GM18507 (cell line): Measurements from ENCODE around the gene CYLD.

Experiments used
- DNase-seq: peaks from one replicate; pipeline ENCODE4 v3.0.0; 2011; ENCODE audit warnings: low read depth; ENCODE audit not compliant: insufficient read length; ENCODE audit errors: extremely low spot score
- FAIRE-seq: peaks from 2 replicates; lab custom pipeline; 2011; peaks lifted over from hg19 to GRCh38; lab: Jason Lieb, UNC

Gene CYLD

DNA sequence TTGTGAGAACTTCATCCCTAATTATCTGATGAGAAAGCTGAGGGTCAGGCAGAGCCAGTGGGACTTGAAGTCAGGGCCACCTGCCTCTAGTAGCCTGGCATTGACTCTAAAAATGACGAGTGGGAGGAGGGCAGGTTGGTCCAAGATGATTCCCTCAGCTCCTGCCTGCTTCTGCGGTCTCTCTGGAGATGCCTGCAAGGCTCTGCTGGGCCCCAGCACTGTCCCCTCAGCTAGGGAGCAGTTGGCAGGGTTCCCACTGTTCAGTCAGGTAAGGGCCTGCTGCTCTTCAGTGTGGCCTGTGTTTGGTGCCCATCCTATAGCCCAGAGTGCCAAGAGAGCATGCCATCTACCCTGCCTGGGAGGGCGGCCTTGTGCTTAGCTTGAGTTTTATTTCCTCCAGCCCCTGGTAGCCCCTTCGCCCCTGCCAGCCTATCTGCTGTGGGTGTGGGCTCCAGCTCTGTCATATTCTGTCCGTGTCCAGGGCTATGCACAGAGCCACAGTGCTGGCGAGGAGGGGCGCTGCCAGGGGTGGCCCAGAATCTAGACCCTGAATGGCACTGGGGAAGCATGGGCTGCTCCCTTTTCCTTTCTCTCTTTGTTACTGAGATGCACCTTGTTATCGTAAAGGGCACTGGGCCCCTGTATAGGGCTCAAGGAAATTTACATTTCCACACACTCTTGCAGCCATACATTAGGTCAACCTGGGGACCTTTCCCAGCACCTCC lies 68.5 kb downstream of the CYLD start:
- FAIRE-seq (no peak), DNase-seq (no peak)

DNA sequence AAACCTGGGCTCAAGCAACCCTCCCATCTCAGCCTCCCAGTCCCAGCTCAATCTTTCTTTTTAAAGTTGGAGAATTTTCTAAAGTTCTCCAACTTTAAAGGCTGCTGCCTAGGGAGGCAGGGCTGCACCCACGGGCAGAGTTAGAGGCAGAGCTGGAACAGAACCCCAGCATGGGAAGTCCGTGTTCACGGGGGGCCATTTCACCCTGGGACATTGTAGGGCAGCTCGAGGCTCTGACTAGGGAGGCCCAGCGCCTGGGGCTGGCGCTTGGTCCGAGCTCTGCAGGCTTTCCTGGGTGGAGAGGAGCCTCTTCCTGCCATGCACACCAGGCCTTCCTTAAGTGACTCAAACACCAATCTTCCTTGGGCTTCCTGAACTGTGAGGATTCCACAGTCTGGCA lies 70.2 kb downstream of the CYLD start:
- no peak for DNase-seq

DNA sequence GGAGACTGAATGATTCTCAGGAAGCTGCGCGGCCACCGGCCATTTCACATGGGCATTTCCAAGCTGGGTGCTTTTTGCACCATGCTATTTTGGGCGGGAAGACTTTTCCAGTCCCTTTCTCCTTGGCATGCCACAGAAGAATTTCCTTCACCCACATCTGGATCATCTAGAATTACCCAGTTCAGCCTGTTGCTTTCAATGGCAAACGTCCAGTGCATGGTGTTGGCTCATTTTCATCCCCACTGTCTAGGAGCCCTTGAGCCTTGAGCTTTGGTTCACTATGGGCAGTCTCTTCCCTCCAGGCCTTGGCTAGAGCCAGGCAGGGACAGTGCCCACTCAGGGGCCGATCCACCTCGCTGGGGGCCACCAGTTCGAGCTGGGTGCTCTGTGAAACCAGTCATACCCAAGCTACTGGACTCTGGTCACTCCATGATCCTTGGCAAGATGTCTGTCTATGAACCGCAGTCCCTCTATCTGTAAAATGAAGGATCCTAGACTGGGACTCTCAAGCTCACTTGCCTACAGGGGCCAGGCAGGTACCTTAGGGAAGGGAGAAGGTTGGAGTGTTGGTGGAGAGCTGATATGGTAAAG lies 71.1 kb downstream of the CYLD start:
- DNase-seq (no peak), FAIRE-seq (no peak)

More for the DNA sequence above, 70.2 kb downstream of the CYLD start:
- no peak for FAIRE-seq

DNA sequence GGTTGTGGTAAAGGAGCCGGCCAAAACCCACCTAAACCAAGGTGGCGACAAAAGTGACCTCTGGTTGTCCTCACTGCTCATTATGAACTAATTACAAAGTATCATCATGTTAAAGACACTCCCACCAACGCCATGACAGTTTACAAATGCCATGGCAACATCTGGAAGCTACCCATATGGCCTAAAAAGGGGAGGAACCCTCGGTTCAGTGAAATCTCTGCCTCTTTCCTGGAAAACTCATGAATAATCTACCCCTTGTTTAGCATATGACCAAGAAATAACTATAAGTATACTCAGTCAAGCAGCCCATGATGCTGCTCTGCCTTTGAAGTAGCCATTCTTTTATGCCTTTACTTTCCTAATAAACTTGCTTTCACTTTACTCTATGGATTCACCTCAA lies 72.2 kb downstream of the CYLD start:
- no peak for DNase-seq
- FAIRE-seq: no peak

DNA sequence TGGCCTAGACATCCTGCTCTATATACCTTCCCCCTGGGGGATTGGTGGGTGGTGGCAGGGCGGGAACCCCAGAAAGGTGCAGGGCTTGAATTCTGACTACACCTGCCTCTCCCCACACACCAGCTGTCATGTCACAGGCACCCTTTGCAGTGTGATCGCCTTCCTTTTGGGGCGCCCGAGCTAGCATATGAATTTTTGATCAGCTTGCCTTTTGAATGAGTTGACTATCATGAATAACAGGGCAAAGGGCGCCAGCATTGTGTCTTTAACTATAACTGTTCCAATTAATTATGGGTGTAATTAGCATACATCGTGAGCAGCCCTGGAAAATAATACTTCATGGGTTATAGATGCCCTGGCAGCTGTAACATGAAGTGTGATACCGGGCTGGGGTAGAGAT lies 72.7 kb downstream of the CYLD start:
- DNase-seq (no peak), FAIRE-seq (no peak)

DNA sequence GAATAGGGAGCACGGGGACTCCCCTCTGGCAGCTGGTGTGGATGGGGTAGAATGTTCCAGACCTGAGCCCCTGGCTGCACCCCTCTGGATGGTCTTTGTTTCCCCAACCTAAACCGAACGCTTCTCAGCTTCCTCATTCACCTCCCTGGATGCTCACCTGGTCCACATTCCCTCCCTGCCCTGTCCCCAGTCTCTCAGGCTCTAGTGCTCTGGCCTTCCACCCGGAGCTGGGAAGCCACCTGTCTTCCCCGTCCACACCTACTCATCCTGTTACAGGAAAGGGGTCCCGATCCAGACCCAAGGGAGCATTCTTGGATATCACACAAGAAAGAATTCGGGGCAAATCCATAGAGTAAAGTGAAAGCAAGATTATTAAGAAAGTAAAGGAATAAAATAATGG lies 73.5 kb downstream of the CYLD start:
- DNase-seq: no peak
- no peak for FAIRE-seq

DNA sequence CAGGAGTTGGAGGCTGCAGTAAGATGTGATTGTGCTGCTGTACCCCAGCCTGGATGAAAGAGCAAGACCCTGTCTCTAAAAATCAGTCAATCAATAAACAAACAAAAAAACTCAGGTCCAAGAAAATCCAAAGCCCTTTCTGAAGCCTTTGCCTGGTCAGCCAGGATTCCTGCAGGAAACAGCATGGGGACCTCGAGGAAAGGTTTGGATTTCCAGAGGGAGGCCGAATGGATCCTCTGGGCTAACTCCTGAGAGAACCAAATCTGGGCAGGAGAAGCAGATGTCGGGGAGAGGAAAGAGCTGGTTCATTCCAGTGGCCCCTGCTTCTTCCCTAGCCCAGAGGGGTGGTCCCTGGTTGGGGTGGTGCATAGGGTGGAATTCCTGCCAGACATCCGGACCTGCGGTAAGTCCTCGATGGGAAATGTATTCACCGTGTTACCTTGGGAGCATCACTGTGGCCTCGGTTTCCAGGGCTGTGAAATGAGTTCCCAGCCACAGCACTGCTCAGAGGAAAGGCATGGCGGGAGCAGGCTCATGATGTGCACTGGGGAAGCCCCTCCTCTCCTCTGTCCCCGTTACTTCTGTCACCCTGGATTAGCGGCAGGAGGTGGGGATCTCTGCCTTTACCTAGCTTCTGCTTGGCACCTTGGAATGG lies 75.1 kb downstream of the CYLD start:
- DNase-seq (no peak), FAIRE-seq (no peak)

DNA sequence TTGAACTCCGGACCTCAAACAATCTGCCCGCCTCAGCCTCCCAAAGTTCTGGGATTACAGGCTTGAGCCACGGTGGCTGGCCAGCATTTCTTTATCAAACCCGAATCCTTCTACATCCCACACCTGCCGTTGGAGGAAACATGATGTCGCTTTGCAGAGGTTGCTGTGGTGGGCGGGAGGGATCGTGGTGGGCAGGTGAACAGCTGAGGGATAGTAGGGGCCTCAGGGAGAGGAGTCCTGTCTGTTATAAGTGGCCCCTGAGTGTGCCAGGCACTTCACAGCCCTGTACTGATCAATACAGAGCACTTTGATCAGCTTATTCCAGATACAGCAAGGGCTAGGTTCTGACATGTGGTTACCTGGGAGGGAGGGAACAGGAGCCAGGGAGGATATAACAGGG lies 76.5 kb downstream of the CYLD start:
- no peak for DNase-seq
- no peak for FAIRE-seq

DNA sequence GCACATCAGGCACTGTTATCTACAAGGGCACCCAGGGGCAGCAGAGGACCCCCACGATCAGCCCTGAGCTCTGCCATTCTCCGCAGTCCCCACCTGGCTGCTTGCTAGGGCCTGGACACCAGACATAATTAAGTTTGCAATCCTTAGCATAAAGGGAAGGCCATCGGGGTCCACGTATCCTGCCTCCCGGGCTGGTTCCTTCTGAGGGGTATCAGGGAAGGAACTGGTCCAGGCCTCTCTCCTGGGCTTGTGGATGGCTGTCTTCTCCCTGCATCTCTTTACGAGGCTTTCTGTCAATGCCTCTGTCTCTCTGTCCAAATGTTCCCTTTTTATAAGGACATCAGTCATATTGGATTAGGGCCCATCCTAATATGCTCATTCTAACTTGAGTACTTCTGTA lies 77.8 kb downstream of the CYLD start:
- DNase-seq (no peak), FAIRE-seq (no peak)

DNA sequence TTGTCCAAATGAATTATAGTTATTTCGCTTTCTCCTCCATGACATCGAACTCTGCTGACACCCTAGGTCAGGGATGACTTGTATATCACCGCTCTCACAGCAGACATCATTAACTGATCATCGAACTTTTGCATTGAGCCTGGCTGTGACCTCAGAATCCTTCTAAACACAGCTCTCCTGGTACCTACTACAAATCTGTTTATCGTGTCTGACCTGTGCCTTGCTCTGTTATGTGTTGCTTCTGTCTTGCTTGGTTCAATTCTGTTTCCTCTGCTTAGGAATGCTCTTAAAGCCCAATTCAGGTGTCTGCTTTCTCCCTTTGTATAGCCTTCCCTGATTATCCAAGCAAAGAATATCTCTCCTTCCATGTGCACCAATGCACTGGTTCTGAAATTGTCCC lies 78.3 kb downstream of the CYLD start:
- no peak for FAIRE-seq

DNA sequence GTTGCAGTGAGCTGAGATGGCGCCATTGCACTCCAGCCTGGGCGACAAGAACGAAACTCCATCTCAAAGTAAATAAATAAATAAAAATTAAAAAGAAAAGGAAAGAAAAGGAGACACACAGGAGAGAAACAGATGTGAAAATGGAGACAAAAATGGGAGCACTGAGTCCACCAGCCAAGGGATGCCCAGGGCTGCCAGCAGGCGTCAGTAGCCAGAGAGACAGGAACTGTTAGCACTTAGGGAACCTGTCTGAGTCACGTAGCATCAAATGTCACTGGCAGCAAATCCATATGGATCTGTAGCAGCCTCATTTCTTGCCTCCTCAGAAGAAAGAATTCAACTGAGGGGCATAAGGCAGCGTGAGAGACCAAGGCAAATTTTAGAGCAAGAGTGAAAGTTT lies 79.7 kb downstream of the CYLD start:
- FAIRE-seq (no peak), DNase-seq (no peak)

More for the DNA sequence above, 78.3 kb downstream of the CYLD start:
- no peak for DNase-seq

DNA sequence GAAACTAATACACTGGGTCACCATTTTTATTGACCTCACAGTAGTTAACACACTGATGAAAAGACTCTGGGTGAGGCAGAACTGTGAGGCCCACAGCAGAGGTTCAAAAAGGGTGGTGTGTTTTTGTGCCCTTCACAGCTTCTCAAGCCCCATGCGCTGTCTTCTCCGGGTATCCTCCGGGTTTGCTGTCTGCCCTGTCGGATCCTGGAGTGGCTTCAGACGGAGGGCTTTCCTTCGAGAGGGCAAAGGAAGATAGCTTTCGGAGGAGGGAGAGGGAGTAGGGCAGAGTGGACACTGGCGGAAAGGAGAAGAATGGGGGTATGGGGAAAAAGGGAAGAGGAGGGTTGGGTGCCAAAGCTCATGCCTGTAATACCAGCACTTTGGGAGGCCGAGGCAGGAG lies 80.8 kb downstream of the CYLD start:
- DNase-seq (no peak), FAIRE-seq (no peak)

DNA sequence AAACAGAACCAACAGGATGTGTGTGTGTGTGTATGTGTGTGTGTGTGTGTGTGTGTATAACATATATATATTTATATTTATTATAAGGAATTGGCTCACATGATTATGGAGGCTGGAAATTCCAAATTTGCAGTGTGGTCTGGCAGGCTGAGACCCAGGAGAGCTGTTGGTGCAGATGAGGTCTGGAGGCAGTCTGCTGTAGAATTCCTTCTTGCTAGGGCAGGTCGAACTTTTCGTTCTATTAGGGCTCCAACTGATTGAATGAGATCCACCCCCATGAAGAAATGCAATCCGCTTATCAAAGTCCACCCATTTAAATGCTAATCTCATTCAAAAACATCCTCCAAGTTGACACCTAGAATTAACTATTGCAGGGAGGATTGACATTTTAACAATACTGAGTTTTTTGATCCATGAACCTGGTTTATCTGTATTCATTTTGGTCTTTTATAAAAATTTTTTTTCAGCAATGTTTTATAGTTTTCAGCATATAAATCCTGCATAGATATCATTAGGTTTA lies 85.0 kb downstream of the CYLD start:
- no peak for FAIRE-seq
- DNase-seq: no peak

DNA sequence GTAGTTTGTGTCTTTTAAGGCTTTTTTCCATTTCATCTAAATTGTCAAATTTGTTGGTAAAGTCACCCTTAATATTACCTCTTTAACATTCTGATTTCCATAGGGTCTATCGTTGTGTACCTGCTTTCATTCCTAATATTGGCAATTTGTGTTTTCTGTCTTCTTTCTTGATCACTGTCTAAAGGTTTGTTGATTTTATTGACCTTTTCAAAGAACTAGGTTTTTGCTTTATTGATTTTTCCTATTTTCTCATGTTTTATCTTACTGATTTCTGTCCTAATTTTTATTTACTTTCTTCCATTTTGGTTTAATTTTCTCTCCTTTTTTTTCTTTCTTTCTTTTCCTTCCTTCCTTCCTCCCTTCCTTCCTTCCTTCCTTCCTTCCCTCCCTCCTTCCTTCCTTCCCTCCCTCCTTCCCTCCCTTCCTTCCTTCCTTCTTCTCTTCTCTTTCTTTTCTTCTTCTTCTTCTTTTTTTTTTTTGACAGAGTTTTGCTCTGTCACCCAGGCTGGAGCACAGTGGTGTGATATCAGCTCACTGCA lies 86.3 kb downstream of the CYLD start:
- no peak for DNase-seq
- FAIRE-seq: no peak

DNA sequence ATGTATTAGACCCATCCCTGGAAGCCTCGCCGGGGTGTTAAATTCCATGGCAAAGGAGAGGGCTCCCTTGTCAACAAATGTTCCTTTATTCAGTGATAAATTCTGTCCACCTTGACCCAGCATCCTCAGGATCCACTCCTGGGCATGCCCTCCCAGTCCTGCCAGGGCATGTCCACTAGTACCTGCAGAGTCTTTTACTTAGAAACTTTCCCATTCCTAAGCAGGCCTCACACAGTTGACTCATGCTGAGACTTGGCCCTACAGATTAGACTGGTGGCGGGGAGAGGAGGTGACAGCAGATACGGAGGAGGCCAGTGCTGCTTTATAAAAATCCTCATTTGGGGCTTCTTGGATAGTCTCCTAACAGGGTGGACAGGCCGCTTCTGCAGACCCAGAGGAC lies 88.8 kb downstream of the CYLD start:
- FAIRE-seq (no peak), DNase-seq (no peak)

DNA sequence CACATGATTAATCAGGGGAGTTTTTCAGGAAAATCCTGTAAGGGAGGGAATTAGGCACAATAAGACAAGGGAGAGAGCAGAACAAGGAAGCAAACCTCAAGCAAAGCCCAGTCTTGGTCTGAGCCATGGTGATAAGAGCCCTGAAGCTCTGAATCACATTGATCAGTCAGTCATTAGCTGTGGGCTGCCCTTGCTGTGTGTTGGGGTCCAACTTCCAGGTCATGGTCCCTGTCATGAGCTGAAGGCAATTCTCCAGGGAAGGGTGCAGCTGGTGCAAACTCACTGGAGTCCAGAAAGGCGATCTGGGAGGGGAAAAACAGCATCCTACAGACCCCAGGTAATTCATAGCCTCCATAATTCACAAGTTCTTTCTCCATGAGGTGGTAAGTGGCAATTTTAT lies 89.9 kb downstream of the CYLD start:
- FAIRE-seq: no peak
- DNase-seq: no peak

DNA sequence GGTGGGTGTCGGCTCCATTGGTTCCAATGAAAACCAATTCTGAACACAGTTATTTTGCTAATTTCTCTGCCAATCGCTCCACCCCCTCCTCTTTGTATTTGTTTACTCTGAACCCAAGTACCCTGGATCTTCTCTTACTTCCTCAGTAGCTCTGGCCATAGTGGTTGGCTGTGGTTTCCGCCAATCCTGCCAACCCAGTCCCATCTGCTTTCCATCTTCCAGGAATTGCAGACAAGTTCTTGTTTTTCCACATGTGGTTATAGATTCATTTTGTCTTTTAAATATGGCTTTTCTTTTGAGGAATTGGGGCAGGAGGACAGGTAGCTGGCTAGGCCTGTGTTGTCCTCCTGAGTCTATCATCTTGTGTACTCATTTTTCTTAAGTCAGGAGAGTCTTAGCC lies 92.0 kb downstream of the CYLD start:
- DNase-seq: no peak
- FAIRE-seq: no peak

DNA sequence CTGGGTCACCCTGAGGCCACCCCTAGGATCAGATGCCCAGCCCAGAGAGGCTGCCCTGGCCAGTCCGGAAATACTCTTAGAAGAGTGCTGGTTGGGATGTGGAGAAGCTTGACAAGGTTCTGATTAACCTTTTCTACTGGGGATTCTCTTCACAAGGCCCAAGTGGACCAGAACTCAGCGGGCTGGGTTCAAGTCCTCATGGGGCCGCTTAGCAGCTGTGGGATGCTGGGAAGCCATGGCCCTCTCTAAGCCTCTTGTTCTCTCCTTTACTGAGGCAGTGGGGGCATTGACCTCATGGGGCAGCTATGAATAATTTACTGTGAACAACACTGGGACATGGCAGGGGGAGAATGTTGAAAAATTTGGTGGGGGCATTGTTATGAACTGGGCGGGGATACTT lies 92.8 kb downstream of the CYLD start:
- DNase-seq: no peak
- no peak for FAIRE-seq

DNA sequence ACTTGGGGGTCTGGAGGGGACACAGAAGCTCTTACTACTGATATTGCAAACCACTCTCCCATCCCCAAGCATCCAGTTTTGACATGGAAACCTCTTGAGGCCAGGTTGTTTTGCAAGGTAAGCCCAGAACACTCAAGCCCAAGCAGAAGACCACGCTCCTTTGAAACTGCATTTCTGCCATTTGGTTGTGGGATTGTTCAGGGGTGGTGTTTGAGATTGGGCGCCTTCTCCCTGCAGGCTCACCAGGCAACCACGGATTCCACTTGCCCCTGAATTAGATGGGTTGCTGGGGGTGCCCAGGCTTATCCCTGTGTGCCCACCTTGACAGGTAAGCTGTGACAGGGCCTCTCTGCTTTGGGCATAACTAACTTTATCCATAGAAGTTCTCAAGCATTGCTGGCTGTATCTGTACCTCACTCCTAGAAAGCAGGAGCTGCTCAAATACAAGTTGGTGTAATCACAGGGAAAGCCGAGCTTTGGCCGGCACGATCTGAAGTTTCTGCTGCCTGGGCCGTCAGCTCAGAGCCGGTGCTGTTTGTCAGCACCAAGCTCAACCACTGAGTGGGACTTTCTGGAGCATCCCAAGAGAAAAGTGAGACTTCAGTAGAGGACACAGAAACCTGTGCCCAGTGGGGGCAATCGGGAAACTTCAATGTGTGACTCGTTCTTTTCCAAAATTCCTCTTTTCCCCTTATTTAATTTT lies 93.6 kb downstream of the CYLD start:
- DNase-seq (no peak), FAIRE-seq (no peak)

DNA sequence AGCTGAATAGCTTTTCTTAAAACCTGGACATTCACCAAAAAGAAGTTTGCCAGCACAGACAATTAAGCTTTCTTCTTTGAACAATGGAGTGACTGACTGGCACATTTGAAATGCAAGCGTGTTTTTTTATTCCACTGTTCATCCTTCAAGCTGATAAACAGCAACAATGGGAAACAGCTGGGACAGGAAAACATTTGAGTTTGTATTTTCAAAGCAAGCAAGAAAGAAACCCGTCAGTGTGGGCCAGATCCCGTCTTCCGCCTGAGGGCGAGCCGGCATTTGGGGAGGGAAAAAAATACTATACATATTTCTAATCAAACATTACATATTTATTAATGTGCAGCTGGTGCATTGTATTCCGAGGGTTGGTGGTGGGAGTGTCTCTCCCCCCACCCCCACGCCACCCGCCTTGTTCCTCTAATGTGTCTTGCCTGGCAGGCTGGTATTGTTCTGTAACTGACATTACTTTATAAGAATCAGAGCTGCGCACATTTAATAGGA lies 94.3 kb downstream of the CYLD start:
- no peak for DNase-seq
- no peak for FAIRE-seq
